ENCODE results near the gene CCDC8. TPM values are rescaled to one million over a fixed set of nuclear protein-coding genes. Genes with fewer than 3 reads are reported as not detected.
"Not testable (repeated sequence)": the region's sequence is repeated elsewhere in the genome, so short reads cannot be mapped to it uniquely, and the experiment has no call there.

Gene CCDC8
- total and polyA plus RNA-seq, 5 donors from 2014 or later, result not detected

- not testable (repeated sequence) for H3K27ac ChIP-seq (ENCODE audit: insufficient read depth, low read length, poor library complexity, severe bottlenecking); ATAC-seq (ENCODE audit: low read depth in 2 of 2); H3K4me1 ChIP-seq (ENCODE audit: control insufficient read depth, insufficient read depth, low read length, poor library complexity, severe bottlenecking); H3K4me3 ChIP-seq (ENCODE audit: low read depth, low read length); H3K9me3 ChIP-seq (ENCODE audit: control insufficient read depth in 2 of 2, low read length in 2 of 2); H3K36me3 ChIP-seq (ENCODE audit: control insufficient read depth, insufficient read depth, low read length); H3K4me3 Mint-ChIP-seq; H3K9me3 Mint-ChIP-seq; DNase-seq; H3K27ac Mint-ChIP-seq; H3K36me3 Mint-ChIP-seq; H3K27me3 ChIP-seq (ENCODE audit: control insufficient read depth, insufficient read depth, low read length)
- peaks cover 67% of the 10 kb centered on the region for H3K27me3 Mint-ChIP-seq
- peaks cover 0 to 11% (median 2%) of the 10 kb centered on the region in 4 donors for H3K4me1 Mint-ChIP-seq
These were observed 1.5 kb upstream of the CCDC8 start for GRCh38 chr19:46414899-46415298.

- DNase-seq, result no peak
- no peak for ATAC-seq (ENCODE audit: low read depth in 2 of 2)
- Mint-ChIP-seq H3K36me3 (no peaks in the 10 kb centered on the region), H3K4me3 (no peak overlapping the region), H3K9me3 (peaks cover 0 to 3% (median 0%) of the 10 kb centered on the region in 7 donors), H3K27me3 (peaks cover 70% of the 10 kb centered on the region), H3K27ac (no peak overlapping the region), H3K4me1 (peaks cover 0 to 18% (median 2%) of the 10 kb centered on the region in 4 donors)
- H3K27ac ChIP-seq (ENCODE audit: insufficient read depth, low read length, poor library complexity, severe bottlenecking), result no peak overlapping the region
- H3K9me3 ChIP-seq (ENCODE audit: control insufficient read depth in 2 of 2, low read length in 2 of 2), result no peaks in the 10 kb centered on the region
- peaks cover 6% of the 10 kb centered on the region for H3K4me1 ChIP-seq (ENCODE audit: control insufficient read depth, insufficient read depth, low read length, poor library complexity, severe bottlenecking)
- no peak overlapping the region for H3K4me3 ChIP-seq (ENCODE audit: low read depth, low read length)
- H3K27me3 ChIP-seq (ENCODE audit: control insufficient read depth, insufficient read depth, low read length), result peaks cover 8% of the 10 kb centered on the region
- H3K36me3 ChIP-seq (ENCODE audit: control insufficient read depth, insufficient read depth, low read length), result no peaks in the 10 kb centered on the region
These were observed 608 bp downstream of the CCDC8 start for GRCh38 chr19:46412650-46413261.

- Mint-ChIP-seq H3K9me3 (peaks cover 0 to 4% (median 0%) of the 10 kb centered on the region in 7 donors), H3K36me3 (no peaks in the 10 kb centered on the region), H3K27ac (peak overlapping the region in 1 of 3 donors; percentile 88), H3K4me1 (peaks cover 0 to 18% (median 2%) of the 10 kb centered on the region in 4 donors), H3K27me3 (peaks cover 71% of the 10 kb centered on the region), H3K4me3 (no peak overlapping the region)
- H3K27ac ChIP-seq (ENCODE audit: insufficient read depth, low read length, poor library complexity, severe bottlenecking), result no peak overlapping the region
- DNase-seq, result no peak
- H3K4me3 ChIP-seq (ENCODE audit: low read depth, low read length), result no peak overlapping the region
- H3K36me3 ChIP-seq (ENCODE audit: control insufficient read depth, insufficient read depth, low read length), result no peaks in the 10 kb centered on the region
- H3K9me3 ChIP-seq (ENCODE audit: control insufficient read depth in 2 of 2, low read length in 2 of 2), result no peaks in the 10 kb centered on the region
- ATAC-seq (ENCODE audit: low read depth in 2 of 2), result no peak
- H3K27me3 ChIP-seq (ENCODE audit: control insufficient read depth, insufficient read depth, low read length), result peaks cover 9% of the 10 kb centered on the region
- peaks cover 6% of the 10 kb centered on the region for H3K4me1 ChIP-seq (ENCODE audit: control insufficient read depth, insufficient read depth, low read length, poor library complexity, severe bottlenecking)
These were observed 1.3 kb downstream of the CCDC8 start for GRCh38 chr19:46411925-46412649.

- Mint-ChIP-seq H3K4me1 (peaks cover 0 to 13% (median 2%) of the 10 kb centered on the region in 4 donors), H3K27ac (peak overlapping the region in 1 of 3 donors; percentile 88), H3K27me3 (peaks cover 73% of the 10 kb centered on the region), H3K9me3 (peaks cover 0 to 4% (median 0%) of the 10 kb centered on the region in 7 donors), H3K4me3 (no peak overlapping the region), H3K36me3 (no peaks in the 10 kb centered on the region)
- Histone ChIP-seq H3K4me3 (ENCODE audit: low read depth, low read length) (no peak overlapping the region), H3K4me1 (ENCODE audit: control insufficient read depth, insufficient read depth, low read length, poor library complexity, severe bottlenecking) (peaks cover 2% of the 10 kb centered on the region), H3K36me3 (ENCODE audit: control insufficient read depth, insufficient read depth, low read length) (no peaks in the 10 kb centered on the region), H3K27me3 (ENCODE audit: control insufficient read depth, insufficient read depth, low read length) (peaks cover 9% of the 10 kb centered on the region), H3K9me3 (ENCODE audit: control insufficient read depth in 2 of 2, low read length in 2 of 2) (no peaks in the 10 kb centered on the region), H3K27ac (ENCODE audit: insufficient read depth, low read length, poor library complexity, severe bottlenecking) (no peak overlapping the region)
- ATAC-seq (ENCODE audit: low read depth in 2 of 2), result no peak
- no peak for DNase-seq
These were observed 2.1 kb downstream of the CCDC8 start for GRCh38 chr19:46411088-46411924.

- H3K36me3 Mint-ChIP-seq, result no peaks in the 10 kb centered on the region
- Histone ChIP-seq H3K27ac (ENCODE audit: insufficient read depth, low read length, poor library complexity, severe bottlenecking) (no peak overlapping the region), H3K36me3 (ENCODE audit: control insufficient read depth, insufficient read depth, low read length) (no peaks in the 10 kb centered on the region), H3K4me1 (ENCODE audit: control insufficient read depth, insufficient read depth, low read length, poor library complexity, severe bottlenecking) (no peaks in the 10 kb centered on the region), H3K9me3 (ENCODE audit: control insufficient read depth in 2 of 2, low read length in 2 of 2) (no peaks in the 10 kb centered on the region), H3K27me3 (ENCODE audit: control insufficient read depth, insufficient read depth, low read length) (peaks cover 9% of the 10 kb centered on the region), H3K4me3 (ENCODE audit: low read depth, low read length) (no peak overlapping the region)
- no peak overlapping the region for H3K4me3 Mint-ChIP-seq
- H3K4me1 Mint-ChIP-seq, result peaks cover 0 to 7% (median 2%) of the 10 kb centered on the region in 4 donors
- H3K9me3 Mint-ChIP-seq, result peaks cover 0 to 5% (median 0%) of the 10 kb centered on the region in 7 donors
- no peak overlapping the region for H3K27ac Mint-ChIP-seq
- no peak for ATAC-seq (ENCODE audit: low read depth in 2 of 2)
- peaks cover 74% of the 10 kb centered on the region for H3K27me3 Mint-ChIP-seq
- no peak for DNase-seq
These were observed 2.9 kb downstream of the CCDC8 start for GRCh38 chr19:46410205-46411087.

GRCh38 chr19:46409191-46409590 is 4.2 kb downstream of the CCDC8 start:
- Mint-ChIP-seq H3K4me3 (no peak overlapping the region), H3K36me3 (no peaks in the 10 kb centered on the region), H3K27me3 (peaks cover 74% of the 10 kb centered on the region), H3K9me3 (peaks cover 0 to 5% (median 0%) of the 10 kb centered on the region in 7 donors), H3K27ac (no peak overlapping the region), H3K4me1 (peaks cover 0 to 13% (median 5%) of the 10 kb centered on the region in 4 donors)
- H3K4me3 ChIP-seq (ENCODE audit: low read depth, low read length), result no peak overlapping the region
- no peak overlapping the region for H3K27ac ChIP-seq (ENCODE audit: insufficient read depth, low read length, poor library complexity, severe bottlenecking)
- no peaks in the 10 kb centered on the region for H3K36me3 ChIP-seq (ENCODE audit: control insufficient read depth, insufficient read depth, low read length)
- H3K4me1 ChIP-seq (ENCODE audit: control insufficient read depth, insufficient read depth, low read length, poor library complexity, severe bottlenecking), result peaks cover 7% of the 10 kb centered on the region
- ATAC-seq (ENCODE audit: low read depth in 2 of 2) (no peak), DNase-seq (no peak)
- H3K9me3 ChIP-seq (ENCODE audit: control insufficient read depth in 2 of 2, low read length in 2 of 2), result no peaks in the 10 kb centered on the region
- H3K27me3 ChIP-seq (ENCODE audit: control insufficient read depth, insufficient read depth, low read length), result peaks cover 7% of the 10 kb centered on the region

GRCh38 chr19:46408664-46409039 is 4.7 kb downstream of the CCDC8 start:
- H3K4me3 ChIP-seq (ENCODE audit: low read depth, low read length), result no peak overlapping the region
- no peaks in the 10 kb centered on the region for H3K9me3 ChIP-seq (ENCODE audit: control insufficient read depth in 2 of 2, low read length in 2 of 2)
- no peak for DNase-seq
- H3K4me1 ChIP-seq (ENCODE audit: control insufficient read depth, insufficient read depth, low read length, poor library complexity, severe bottlenecking), result peaks cover 12% of the 10 kb centered on the region
- H3K9me3 Mint-ChIP-seq, result peaks cover 0 to 5% (median 0%) of the 10 kb centered on the region in 7 donors
- no peaks in the 10 kb centered on the region for H3K36me3 Mint-ChIP-seq
- no peak overlapping the region for H3K27ac Mint-ChIP-seq
- no peak for ATAC-seq (ENCODE audit: low read depth in 2 of 2)
- H3K36me3 ChIP-seq (ENCODE audit: control insufficient read depth, insufficient read depth, low read length), result no peaks in the 10 kb centered on the region
- peaks cover 0 to 19% (median 9%) of the 10 kb centered on the region in 4 donors for H3K4me1 Mint-ChIP-seq
- no peak overlapping the region for H3K27ac ChIP-seq (ENCODE audit: insufficient read depth, low read length, poor library complexity, severe bottlenecking)
- peaks cover 74% of the 10 kb centered on the region for H3K27me3 Mint-ChIP-seq
- H3K4me3 Mint-ChIP-seq, result peak overlapping the region in 1 of 4 donors; percentile 71
- H3K27me3 ChIP-seq (ENCODE audit: control insufficient read depth, insufficient read depth, low read length), result peaks cover 7% of the 10 kb centered on the region

All from CD4-positive, CD25-positive, alpha-beta regulatory T cell (primary cell).